ENCODE data around the gene RHOBTB1. TPM values are rescaled to one million over a fixed set of nuclear protein-coding genes. Genes with fewer than 3 reads are reported as not detected.

RHOBTB1 gene
- total RNA-seq, 1 donor from 2014 or later = 15.8 TPM

DNA sequence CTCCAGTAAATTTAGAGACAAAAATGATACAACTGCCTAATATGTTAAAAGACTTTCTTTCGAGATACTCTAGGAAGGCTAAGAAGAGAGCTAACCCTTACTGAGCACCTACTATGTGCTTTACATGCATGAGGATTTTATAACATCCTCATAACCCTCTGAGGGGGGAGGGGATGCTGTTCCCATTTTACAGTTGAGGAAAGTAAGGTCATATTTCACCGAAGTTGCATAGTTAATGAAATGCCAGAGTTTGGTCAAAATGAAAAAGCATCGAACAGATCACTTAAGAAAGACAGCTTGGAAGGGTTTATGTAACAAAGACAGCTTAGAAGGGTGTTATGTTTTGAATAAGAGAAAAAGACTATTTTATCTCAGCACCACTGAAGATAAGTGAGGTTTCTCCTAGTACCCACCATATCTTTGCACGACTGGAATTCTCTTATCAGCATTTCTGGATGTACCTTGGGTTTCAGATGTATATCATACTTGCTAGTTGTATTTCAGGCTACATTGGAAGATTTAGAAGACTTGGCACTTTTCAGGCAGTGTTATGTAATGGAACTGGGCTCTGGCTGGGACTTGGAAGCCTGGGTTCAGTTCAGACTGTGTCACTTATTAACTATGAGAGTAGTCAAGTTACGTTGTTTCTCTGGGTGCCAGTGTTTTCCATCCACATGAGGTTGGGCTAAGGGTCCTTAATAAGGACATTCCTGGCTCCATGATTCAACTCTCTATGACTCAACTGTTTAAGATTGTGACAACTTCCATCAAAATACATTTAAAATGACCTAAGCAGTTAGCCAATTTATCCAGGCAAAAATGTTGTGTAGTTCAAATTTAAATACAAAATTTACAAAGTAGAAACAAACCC, 6.0 kb downstream of the RHOBTB1 start:
- Mint-ChIP-seq H3K27ac (ENCODE audit: unreplicated experiment) (no peak overlapping the region), H3K4me3 (no peak overlapping the region), H3K36me3 (ENCODE audit: low read depth) (peaks cover 7% of the 10 kb centered on the region), H3K4me1 (peaks cover 17% of the 10 kb centered on the region), H3K9me3 (no peaks in the 10 kb centered on the region), H3K27me3 (ENCODE audit: low read depth) (no peaks in the 10 kb centered on the region)
- no peak for DNase-seq (ENCODE audit: low read depth, low spot score)
- TF ChIP-seq, protein P1, sequence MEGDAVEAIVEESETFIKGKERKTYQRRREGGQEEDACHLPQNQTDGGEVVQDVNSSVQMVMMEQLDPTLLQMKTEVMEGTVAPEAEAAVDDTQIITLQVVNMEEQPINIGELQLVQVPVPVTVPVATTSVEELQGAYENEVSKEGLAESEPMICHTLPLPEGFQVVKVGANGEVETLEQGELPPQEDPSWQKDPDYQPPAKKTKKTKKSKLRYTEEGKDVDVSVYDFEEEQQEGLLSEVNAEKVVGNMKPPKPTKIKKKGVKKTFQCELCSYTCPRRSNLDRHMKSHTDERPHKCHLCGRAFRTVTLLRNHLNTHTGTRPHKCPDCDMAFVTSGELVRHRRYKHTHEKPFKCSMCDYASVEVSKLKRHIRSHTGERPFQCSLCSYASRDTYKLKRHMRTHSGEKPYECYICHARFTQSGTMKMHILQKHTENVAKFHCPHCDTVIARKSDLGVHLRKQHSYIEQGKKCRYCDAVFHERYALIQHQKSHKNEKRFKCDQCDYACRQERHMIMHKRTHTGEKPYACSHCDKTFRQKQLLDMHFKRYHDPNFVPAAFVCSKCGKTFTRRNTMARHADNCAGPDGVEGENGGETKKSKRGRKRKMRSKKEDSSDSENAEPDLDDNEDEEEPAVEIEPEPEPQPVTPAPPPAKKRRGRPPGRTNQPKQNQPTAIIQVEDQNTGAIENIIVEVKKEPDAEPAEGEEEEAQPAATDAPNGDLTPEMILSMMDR (conservative IDR thresholded peaks at IDR 0.05) = no peak

DNA sequence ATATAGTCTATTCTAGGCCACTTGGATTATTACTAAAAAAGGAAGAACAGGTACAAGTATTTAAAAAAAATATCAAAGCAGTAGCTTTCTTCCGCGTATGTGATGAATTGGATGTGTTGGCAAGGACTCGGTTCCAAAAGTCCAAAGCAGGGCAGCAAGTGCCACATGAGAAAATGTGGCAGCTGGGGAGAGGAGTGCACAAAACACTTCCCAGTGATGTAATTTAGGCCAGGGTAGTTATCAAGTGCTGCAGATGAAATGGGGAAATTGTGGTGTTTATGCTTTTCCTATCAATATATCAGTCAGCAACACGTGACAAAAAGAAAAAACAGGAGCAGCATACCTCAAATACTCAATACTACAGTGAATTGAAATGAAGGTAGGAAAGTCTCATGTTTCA, 7.0 kb downstream of the RHOBTB1 start:
- TF ChIP-seq, protein P1 (conservative IDR thresholded peaks at IDR 0.05) = no peak
- Mint-ChIP-seq H3K27me3 (ENCODE audit: low read depth) (no peaks in the 10 kb centered on the region), H3K4me3 (no peak overlapping the region), H3K9me3 (no peaks in the 10 kb centered on the region), H3K36me3 (ENCODE audit: low read depth) (peaks cover 7% of the 10 kb centered on the region), H3K27ac (ENCODE audit: unreplicated experiment) (no peak overlapping the region), H3K4me1 (peaks cover 12% of the 10 kb centered on the region)
- no peak for DNase-seq (ENCODE audit: low read depth, low spot score)

DNA sequence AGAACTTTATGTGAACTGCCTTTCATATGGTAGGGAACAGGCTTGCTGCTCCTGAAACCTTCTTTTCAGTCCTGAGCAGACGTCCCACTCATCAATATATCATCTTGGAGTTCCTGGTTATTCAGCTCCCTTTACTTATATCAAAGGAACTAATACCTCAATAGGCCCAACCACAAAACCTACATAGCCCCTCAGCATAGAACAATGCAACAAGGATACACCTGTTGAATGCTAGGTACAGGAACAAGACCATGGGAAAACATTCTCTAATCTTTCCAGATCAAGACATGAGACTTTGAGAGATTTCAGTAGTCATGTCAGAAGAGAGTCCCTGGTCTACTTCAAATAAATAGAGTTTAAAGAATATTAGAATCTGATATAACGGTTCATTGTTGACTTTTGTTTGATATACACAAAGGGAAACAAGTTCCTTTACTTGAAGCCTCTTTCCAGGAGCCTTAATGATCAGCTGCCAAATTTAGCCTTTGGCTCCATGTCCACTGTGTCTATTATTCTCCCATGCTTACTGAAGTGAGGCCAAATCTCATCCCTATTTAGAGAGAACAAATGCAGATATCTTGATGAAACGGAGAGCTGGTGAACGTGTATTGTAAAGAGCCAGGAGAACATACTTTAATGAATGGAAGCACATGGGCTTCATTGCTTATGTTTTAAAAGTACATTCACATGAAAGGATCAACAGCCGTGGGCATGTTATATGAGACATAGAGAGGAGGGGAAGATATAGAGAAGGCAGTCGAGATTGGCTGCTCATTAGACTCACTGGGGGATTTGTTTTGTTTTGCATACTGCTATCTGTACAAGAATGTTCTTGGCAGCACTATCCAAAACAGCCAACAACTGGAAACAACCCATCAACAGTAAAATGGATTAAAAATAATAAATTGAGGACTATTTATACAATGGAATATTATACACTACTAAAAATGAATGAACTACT, 9.5 kb downstream of the RHOBTB1 start:
- Mint-ChIP-seq H3K27me3 (ENCODE audit: low read depth) (no peaks in the 10 kb centered on the region), H3K4me1 (no peaks in the 10 kb centered on the region), H3K27ac (ENCODE audit: unreplicated experiment) (no peak overlapping the region), H3K9me3 (no peaks in the 10 kb centered on the region), H3K36me3 (ENCODE audit: low read depth) (peaks cover 7% of the 10 kb centered on the region), H3K4me3 (no peak overlapping the region)
- TF ChIP-seq, protein P1 (conservative IDR thresholded peaks at IDR 0.05) = no peak
- no peak for DNase-seq (ENCODE audit: low read depth, low spot score)

DNA sequence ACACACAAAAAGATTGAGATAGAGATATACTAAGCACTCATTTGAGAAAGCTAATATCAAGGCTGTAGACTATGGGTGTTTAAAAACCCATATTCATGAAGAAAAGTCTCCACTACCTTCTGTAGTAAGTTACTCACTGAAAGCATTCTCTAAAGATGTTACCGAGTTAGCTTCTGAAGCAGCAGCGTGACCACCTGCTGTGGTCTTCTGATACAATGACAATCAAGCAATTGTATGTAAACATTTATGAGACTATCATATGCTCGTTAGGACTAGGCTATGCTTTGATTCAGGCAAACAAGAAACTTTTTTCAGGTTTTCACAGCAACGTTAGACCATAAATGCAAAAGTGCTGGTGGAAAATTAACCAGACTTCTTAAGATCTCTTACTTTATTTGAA, 11.2 kb downstream of the RHOBTB1 start:
- no peak for DNase-seq (ENCODE audit: low read depth, low spot score)
- Mint-ChIP-seq H3K4me3 (no peak overlapping the region), H3K27ac (ENCODE audit: unreplicated experiment) (no peak overlapping the region), H3K36me3 (ENCODE audit: low read depth) (peaks cover 12% of the 10 kb centered on the region), H3K27me3 (ENCODE audit: low read depth) (no peaks in the 10 kb centered on the region), H3K4me1 (no peaks in the 10 kb centered on the region), H3K9me3 (peaks cover 5% of the 10 kb centered on the region)
- TF ChIP-seq, protein P1 (conservative IDR thresholded peaks at IDR 0.05) = no peak

DNA sequence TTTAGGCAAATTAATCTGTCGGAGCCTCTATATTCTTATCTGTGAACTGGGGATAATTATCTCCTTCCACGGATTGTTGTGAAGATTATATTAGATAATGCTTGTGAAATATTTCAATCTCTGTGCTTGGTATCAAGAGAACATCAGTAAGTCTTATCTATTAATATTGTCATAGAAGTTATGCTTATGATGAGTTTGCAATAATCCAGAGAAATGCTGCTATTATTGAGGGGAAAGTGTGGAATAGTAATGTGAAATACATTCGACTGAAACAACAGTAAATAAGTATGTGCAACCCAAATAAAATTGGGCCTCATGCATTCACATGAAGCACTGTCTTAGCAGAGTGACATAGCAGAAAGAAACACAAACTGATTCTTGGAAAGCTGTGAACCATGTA, 13.7 kb downstream of the RHOBTB1 start:
- TF ChIP-seq, protein P1 (conservative IDR thresholded peaks at IDR 0.05) = no peak
- H3K27me3 Mint-ChIP-seq (ENCODE audit: low read depth) = no peaks in the 10 kb centered on the region
- H3K36me3 Mint-ChIP-seq (ENCODE audit: low read depth) = peaks cover 19% of the 10 kb centered on the region
- H3K4me1 Mint-ChIP-seq = no peaks in the 10 kb centered on the region
- no peak for DNase-seq (ENCODE audit: low read depth, low spot score)
- H3K27ac Mint-ChIP-seq (ENCODE audit: unreplicated experiment) = no peak overlapping the region
- no peak overlapping the region for H3K4me3 Mint-ChIP-seq
- H3K9me3 Mint-ChIP-seq = peaks cover 17% of the 10 kb centered on the region
